Esophagus squamous epithelium (tissue), 4 donors: ENCODE results near the gene KRT76.

Source experiments
- CTCF ChIP-seq, 6 experiments: fragments of 450-650 bp in 4 of 6; fragments of 200-600 bp in 2 of 6; sonication (generic) in 2 of 6; IDR thresholded peaks; one replicate each; pipeline ENCODE4 v1.5.1; 2016 to 2019; ENCODE audit warnings: antibody characterized with exemption in 6 of 6, mild to moderate bottlenecking in 4 of 6, moderate library complexity in 4 of 6
- POLR2A ChIP-seq, 4 donors: fragments of 450-650 bp; IDR thresholded peaks; one replicate each; pipeline ENCODE4 v1.6.1; 2017; ENCODE audit warnings: antibody characterized with exemption in 4 of 4, mild to moderate bottlenecking in 4 of 4, moderate library complexity in 3 of 4

- TF ChIP-seq CTCF (IDR thresholded peaks at IDR 0.05) = no peak
- no peak for TF ChIP-seq POLR2A (IDR thresholded peaks at IDR 0.05)
Observed at GRCh38 chr12:52777566-52777965, 421 bp upstream of the KRT76 start.
